Activated T-cell treated with anti-CD3 and anti-CD28 coated beads, Interleukin-2, amount 50 U/mL, for 1 hour (primary cell): ENCODE results near the gene HES1.

Source experiments
- DNase-seq: peaks from one replicate; pipeline ENCODE4 v3.0.0-alpha.2; 2020

The HES1 gene

DNA sequence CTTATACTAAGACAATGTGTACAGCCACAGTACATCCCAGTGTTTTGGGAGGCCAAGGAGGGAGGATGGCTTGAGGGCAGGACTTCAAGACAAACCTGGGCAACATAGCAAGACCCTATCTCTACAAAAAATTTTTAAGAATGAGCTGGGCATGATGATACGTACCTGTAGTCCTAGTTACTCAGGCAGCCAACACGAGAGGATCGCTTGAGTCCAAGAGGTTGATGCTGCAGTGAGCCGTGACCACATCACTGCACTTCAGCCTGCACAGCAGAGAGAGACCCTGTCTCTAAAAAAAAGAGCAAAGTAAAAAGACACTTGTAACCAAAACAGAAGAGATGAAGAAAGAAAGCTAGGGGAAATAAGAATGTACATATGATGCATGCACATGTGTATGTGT is 38.5 kb downstream of the HES1 start:
- DNase-seq, result no peak

DNA sequence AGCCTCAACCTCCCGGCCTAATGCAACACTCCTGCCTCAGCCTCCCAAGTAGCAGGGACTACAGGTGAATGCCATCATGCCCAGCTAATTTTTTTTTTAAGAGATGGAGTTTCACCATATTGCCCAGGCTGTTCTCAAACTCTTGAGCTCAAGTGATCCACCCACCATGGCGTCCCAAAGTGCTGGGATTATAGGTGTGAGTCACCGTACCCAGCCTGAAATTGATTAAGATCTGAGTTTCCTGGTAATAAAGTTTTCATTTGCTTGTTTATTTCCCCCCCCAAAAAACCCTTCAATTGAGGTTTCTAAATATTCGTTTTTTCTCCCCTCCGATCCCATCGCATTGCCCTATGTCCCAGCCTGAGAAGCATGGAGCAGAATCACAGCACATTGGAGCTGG is 39.0 kb downstream of the HES1 start:
- DNase-seq, result no peak

DNA sequence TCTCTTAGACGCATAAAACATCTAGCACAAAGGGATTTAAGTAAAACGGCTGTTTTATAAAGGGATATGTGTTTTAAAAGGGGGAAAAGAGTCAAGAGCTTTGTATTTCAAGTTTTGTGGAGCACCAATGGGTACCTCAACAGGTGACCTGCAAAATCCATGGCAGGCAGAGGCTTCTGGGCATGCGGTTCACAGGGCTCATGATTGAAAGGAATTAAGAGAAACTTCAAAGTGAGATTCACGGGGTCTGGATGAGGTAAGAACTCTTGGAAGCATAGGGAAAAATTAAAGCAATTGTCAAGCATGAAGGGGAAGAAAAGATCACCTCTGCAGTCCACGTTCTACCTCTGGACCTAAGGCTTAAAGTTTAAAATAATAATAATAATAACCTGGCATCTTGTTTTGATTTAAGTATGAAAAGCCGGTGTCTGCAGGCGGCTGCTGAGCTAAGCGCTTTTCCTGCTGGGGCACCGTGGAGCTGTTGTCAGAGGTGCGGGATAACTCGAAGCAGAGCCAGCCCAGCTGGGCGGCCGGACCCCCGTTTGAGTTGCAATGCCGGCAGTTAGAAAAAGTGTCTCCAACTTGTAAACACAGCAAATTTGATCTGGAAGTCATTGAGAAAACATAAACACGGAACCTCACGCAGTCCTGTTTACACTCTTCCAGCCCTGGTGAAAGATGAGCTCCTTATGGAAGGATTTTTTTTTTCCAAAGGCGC is 40.5 kb downstream of the HES1 start:
- no peak for DNase-seq

DNA sequence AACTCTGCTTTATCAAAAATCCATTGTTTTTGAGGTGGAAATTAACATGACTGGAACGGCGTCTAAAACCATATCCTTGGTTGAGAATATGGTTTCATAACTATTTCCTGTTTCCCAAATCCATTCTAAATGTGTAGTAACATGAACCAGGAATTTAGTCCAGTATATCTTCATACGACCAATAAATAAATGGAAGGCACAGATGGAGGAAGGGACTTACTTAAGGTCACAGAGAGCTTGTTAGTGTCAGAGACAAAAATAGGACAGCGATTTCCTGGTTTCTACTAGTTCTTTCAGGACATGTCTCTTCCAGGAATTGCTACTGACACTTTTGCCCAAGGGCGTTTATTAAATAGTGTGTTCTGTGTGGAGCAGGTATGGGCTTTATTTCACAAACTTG is 41.2 kb downstream of the HES1 start:
- DNase-seq, result no peak

DNA sequence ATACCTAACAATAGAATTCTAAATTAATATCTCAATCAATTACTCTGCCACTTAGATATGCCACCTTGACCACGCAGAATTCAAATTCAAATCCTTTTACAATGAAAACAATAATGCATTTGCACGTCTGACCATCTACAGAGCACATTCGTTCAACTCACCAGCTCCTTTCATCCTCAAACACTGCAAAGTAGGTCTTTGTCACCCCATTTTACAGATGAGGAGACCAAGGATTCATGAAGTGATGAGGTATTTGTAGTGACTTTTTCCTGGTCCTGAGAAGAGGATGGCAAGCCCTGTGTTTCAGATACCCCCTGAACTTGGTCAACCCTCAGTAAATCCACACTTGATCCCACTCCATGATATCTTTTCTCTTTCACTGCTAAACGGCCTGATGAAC is 42.2 kb downstream of the HES1 start:
- no peak for DNase-seq

DNA sequence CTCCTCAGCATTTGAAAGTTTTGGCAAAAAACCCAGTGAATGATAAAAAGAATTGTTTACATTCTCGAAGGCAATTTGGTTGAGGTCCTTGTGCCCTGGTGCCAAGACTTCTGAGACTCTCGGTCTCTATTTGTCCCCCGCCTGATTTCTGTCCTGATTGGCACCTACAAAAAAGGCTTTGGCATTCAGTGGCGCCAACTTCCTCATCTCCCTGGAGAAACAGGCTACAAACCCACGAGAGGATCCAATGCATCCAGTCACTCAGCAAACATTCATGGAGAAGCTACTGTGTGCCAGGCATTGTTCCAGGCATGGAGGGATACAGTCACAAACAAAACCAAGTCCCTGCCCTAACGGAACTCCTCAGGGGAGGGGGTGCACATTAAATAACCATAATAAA is 42.7 kb downstream of the HES1 start:
- DNase-seq, result no peak

DNA sequence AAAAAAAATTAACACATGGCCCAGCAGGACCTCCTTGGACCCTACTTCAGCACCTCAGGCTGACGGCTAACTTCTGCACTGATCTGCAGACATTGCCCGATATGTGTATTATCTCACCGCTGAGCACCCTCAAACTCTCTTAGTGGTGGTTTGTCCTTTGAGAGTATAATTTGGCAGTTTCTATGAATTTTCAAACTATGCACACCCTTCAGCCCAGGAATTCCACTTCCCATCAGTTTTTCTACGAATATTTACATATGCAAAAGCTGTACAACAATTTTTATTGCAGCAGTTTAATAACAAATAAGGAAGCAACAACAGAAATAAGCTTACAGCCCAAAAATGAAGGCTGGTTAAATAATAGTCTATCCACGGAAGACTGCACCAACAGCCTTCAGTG is 44.6 kb downstream of the HES1 start:
- DNase-seq, result no peak

DNA sequence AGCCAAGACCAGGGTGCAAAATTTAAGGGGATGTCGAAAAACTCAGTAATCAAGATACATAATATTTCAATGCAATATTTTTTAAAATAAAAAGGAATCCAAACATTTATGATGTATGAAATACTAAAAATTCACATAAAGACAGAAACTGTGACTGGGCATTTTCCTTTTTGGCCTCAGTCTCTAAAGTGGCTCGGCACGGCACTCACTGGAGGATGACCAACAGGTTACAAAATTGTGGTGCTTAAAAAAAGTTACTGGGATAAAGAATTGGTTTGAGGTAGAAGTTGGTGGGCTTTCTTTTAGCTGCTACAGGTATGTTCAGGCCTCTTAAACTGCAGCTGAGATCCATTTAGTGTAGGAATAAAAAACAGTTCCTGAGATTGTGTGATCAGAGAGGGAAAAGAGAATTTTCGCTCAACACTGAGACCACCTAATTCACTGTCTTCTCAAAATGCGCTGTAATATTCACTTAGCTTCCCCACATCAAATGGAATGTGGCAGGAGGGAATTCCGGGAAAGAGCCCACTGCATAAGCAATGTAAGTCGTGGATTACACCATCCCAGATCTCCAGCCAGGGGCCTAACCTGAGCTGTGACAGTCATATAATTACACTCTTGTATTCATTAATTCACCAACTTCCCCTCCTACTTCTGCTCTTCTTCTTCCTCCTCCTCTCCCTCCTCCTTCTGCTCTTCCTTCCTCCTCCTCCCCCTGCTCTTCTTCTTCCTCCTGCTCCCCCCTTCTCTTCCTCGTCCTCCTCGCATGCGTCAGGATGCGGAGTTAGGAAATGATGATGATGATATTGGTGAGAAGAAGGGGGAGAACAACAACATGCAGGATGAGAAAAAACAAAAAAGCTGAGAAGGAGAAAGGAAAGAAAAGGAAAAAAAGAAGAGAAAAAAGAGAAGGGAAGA is 45.9 kb downstream of the HES1 start:
- DNase-seq, result no peak

DNA sequence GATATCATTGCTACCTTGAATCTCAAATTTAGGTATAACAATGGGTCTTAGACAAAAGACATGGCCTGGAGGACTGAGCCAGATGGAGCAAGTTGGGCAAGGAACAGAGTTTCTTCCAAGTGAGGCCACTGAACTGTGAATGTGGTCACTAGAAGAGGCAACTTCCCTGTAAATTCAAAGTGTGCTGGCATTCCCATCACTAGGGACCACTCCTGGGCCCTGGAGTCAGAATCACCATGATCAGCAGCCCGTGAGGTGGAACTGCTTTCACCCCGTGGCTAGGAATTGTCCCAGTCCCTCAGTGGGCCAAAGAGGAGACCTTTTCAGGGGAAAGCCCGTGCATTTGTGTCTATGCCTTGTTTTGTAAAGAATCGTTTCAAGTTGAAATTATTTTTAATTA is 47.3 kb downstream of the HES1 start:
- no peak for DNase-seq

DNA sequence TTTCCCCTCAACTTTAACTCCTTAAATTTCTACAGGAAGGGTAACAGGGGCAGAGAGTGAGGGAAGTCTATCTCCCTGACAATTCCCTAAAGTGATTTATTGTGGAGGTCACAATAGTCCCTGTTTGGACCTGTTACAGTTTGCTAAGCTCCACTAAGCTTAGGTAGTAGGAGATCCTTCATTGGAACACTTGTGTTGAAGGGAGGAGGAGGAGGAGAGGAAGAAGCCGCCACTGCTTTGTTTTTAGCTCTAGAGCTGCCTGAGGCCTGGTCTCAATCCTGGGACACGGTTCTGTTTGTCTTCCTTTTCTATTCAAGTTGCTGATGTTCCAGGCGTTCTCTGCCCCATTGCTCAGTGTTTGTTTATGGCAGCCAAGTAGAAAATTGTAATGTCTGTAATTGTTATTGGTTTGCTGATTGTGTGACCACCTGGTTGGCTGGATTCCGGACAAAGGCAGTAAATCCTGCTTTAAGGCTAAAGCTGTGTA is 48.4 kb downstream of the HES1 start:
- no peak for DNase-seq

DNA sequence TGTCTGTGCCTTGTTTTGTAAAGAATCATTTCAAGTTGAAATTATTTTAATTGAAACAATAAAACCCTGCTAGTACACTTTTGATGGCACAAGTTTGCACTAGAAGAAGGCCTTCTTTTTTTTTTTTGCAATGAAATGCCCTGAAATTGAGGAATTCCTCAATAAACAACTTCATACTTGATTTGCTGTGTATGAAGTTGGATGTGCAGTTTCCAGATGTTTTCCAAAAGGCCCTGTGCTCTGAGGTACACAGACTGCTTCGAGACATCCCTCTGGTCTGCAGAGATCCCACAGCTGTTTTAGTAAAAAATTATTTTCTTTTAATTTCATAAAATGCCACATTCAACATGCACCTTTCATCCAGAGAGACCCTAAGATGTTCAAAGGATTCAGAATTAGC is 48.9 kb downstream of the HES1 start:
- DNase-seq, result no peak

DNA sequence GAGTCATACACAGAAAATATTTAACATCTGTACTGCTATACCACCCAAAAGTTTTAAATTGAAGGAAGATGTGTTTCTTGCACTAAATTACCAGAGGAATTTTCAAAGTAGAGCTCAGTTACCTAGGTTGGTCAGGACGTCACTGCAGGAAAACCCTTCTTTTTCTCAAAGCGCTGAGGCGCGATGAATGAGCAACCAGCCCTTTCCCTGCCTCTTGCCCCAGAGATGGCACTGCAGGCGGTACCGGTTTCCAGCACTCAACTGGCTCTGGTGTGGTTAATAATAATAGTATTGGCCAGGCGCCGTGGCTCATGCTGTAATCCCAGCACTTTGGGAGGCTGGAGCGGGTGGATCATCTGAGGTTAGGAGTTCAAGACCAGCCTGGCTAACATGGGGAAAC is 49.3 kb downstream of the HES1 start:
- no peak for DNase-seq

DNA sequence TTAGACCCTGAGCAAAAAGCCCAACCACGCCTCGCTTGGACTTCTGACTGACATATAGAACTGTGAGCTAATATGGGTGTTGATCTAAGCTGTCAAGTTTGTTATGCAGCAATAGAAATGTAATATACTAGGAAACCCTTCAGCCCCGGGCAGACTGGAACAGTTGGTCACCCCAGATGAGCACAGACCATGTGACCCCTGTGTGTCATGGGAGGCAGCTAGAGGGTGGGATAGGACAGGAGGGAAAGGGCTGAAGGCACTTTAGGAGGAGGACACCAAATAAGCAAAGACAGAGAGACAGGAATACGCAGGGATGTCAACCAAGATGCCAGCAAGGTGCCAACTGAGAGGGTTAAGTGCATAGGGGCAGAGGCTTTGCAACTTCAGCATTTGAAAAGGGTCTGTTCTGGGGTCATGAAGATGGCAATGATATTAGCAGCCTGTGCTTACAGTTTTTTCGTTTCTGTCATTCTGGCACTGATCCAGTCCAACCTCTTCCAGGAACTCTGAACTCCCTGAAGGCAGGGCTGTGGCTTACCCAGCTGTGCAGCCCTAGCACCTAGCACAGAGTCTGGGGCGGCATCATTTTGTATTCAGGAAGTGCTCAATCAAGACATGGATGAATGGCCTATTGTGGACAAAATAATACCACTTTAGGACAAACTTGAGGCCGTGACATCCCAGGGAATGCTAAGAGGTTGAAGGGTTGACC is 51.4 kb downstream of the HES1 start:
- no peak for DNase-seq
